OCI-LY3 (cell line): ENCODE results near the gene BBX.

Experiments used
- CTCF ChIP-seq: fragments of 200-600, 300-600 bp; sonication (generic); IDR thresholded peaks from 2 replicates; pipeline ENCODE4 v1.5.1; 2014; ENCODE audit warnings: antibody characterized with exemption, low read length, low read depth
- EZH2phosphoT487 ChIP-seq: fragments of 200-600 bp; shearing (Covaris generic); IDR thresholded peaks from 2 replicates; pipeline ENCODE4 v1.6.1; 2018; ENCODE audit warnings: antibody characterized with exemption, mixed run types, low read depth

GRCh38 chr3:107822308-107822707 lies 299.5 kb downstream of the BBX start:
- TF ChIP-seq CTCF: no peak
- TF ChIP-seq EZH2phosphoT487: no peak
